GM19025 (cell line): ENCODE results near the gene SH2D7.

Experiments
- ATAC-seq: cut with Tn5 transposase; IDR thresholded peaks from one replicate; pipeline ENCODE4 v1.9.1; 2021; ENCODE audit warnings: mild to moderate bottlenecking, low read depth, moderate library complexity; ENCODE audit not compliant: unreplicated experiment

SH2D7 gene

GRCh38 chr15:78092261-78093041 is at the start of gene SH2D7:
SH2D7 (plus strand) TSS chr15:78092561; CDS start chr15:78092585, 24 bp downstream.
- no peak for ATAC-seq

GRCh38 chr15:78044407-78045155 is 47.8 kb upstream of the SH2D7 start:
- ATAC-seq: no peak

GRCh38 chr15:78045189-78045588 is 47.2 kb upstream of the SH2D7 start:
- ATAC-seq: no peak

- no peak for ATAC-seq
Observed at GRCh38 chr15:78046796-78047341, 45.5 kb upstream of the SH2D7 start.

- no peak for ATAC-seq
Observed at GRCh38 chr15:78047761-78048627, 44.4 kb upstream of the SH2D7 start.

GRCh38 chr15:78048628-78048920 is 43.8 kb upstream of the SH2D7 start:
- ATAC-seq: no peak

- peak; percentile 76 for ATAC-seq
Observed at GRCh38 chr15:78049691-78050440, 42.5 kb upstream of the SH2D7 start.

GRCh38 chr15:78050441-78050809 is 41.9 kb upstream of the SH2D7 start:
- ATAC-seq: no peak

GRCh38 chr15:78050826-78051225 is 41.5 kb upstream of the SH2D7 start:
- ATAC-seq: no peak

- no peak for ATAC-seq
Observed at GRCh38 chr15:78051596-78051995, 40.8 kb upstream of the SH2D7 start.

- no peak for ATAC-seq
Observed at GRCh38 chr15:78052001-78052401, 40.4 kb upstream of the SH2D7 start.

GRCh38 chr15:78052545-78052944 is 39.8 kb upstream of the SH2D7 start:
- ATAC-seq: no peak

- ATAC-seq: no peak
Observed at GRCh38 chr15:78054518-78054917, 37.8 kb upstream of the SH2D7 start.

- no peak for ATAC-seq
Observed at GRCh38 chr15:78054966-78055365, 37.4 kb upstream of the SH2D7 start.

GRCh38 chr15:78055919-78056713 is 36.2 kb upstream of the SH2D7 start:
- ATAC-seq: no peak

- no peak for ATAC-seq
Observed at GRCh38 chr15:78056714-78057269, 35.6 kb upstream of the SH2D7 start.

- no peak for ATAC-seq
Observed at GRCh38 chr15:78057803-78058202, 34.6 kb upstream of the SH2D7 start.

GRCh38 chr15:78058401-78058935 is 33.9 kb upstream of the SH2D7 start:
- ATAC-seq: no peak
